ENCODE results near the gene KCTD7. TPM values are rescaled to one million over a fixed set of nuclear protein-coding genes. Genes with fewer than 3 reads are reported as not detected.
"Not testable (repeated sequence)": the region's sequence is repeated elsewhere in the genome, so short reads cannot be mapped to it uniquely, and the experiment has no call there.

Gene KCTD7
- total and polyA plus RNA-seq, 2 donors (not counting 1 experiment from before 2014, with no cell fraction given) = 15.2 to 17.4 TPM

- H3K9ac ChIP-seq (ENCODE audit: insufficient read depth, low read length); H3K9me3 ChIP-seq (ENCODE audit: control insufficient read depth, insufficient read depth, low read depth, low read length); H2AFZ ChIP-seq (ENCODE audit: low read length); H3K4me1 ChIP-seq (ENCODE audit: control insufficient read depth, extremely low read depth, insufficient read depth, low read length); H3K27me3 ChIP-seq (ENCODE audit: control insufficient read depth, insufficient read depth, low read length); H4K20me1 ChIP-seq (ENCODE audit: control insufficient read depth, extremely low read depth, insufficient read depth, low read length); H3K4me3 ChIP-seq (replicated peaks in 1 of 4; ENCODE audit: control extremely low read depth in 1 of 4, insufficient read depth in 1 of 4, low read depth in 3 of 4, low read length in 4 of 4); H3K79me2 ChIP-seq (ENCODE audit: control insufficient read depth, insufficient read depth, low read length): not testable (repeated sequence)
- peak; percentile 71 to 83 for DNase-seq (ENCODE audit: low read depth in 2 of 2)
- Histone ChIP-seq H3K27ac (ENCODE audit: insufficient read depth, low read length) (peak overlapping the region; percentile 23), H3K4me2 (ENCODE audit: extremely low read depth, insufficient read depth, low read length) (peak overlapping the region; percentile 32), H3K36me3 (ENCODE audit: control insufficient read depth, insufficient read depth, low read length) (peaks cover 19% of the 10 kb centered on the region)
Measured at GRCh38 chr7:66635982-66636546, 7.4 kb downstream of the KCTD7 start.

- no peak overlapping the region for H3K27ac ChIP-seq (ENCODE audit: insufficient read depth, low read length)
- no peak for DNase-seq (ENCODE audit: low read depth in 2 of 2)
- H3K4me2 ChIP-seq (ENCODE audit: extremely low read depth, insufficient read depth, low read length) = no peak overlapping the region
- H3K79me2 ChIP-seq (ENCODE audit: control insufficient read depth, insufficient read depth, low read length) = no peaks in the 10 kb centered on the region
- peaks cover 2% of the 10 kb centered on the region for H3K4me1 ChIP-seq (ENCODE audit: control insufficient read depth, extremely low read depth, insufficient read depth, low read length)
- H3K9me3 ChIP-seq (ENCODE audit: control insufficient read depth, insufficient read depth, low read depth, low read length) = no peaks in the 10 kb centered on the region
- no peak overlapping the region for H3K9ac ChIP-seq (ENCODE audit: insufficient read depth, low read length)
- H2AFZ ChIP-seq (ENCODE audit: low read length) = no peak overlapping the region
- no peaks in the 10 kb centered on the region for H4K20me1 ChIP-seq (ENCODE audit: control insufficient read depth, extremely low read depth, insufficient read depth, low read length)
- TF ChIP-seq EZH2 (IDR thresholded peaks at IDR 0.05; ENCODE audit: low read length, missing control alignments) = no peak
- no peak for TF ChIP-seq CTCF (conservative IDR thresholded peaks at IDR 0.05 in 1 of 2, IDR thresholded peaks at IDR 0.05 in 1 of 2; ENCODE audit: low read depth in 1 of 2, low read length in 2 of 2)
- H3K27me3 ChIP-seq (ENCODE audit: control insufficient read depth, insufficient read depth, low read length) = no peaks in the 10 kb centered on the region
- peaks cover 27% of the 10 kb centered on the region for H3K36me3 ChIP-seq (ENCODE audit: control insufficient read depth, insufficient read depth, low read length)
- H3K4me3 ChIP-seq (replicated peaks in 1 of 4; ENCODE audit: control extremely low read depth in 1 of 4, insufficient read depth in 1 of 4, low read depth in 3 of 4, low read length in 4 of 4) = no peak overlapping the region
Measured at GRCh38 chr7:66638309-66639099, 9.8 kb downstream of the KCTD7 start.

GRCh38 chr7:66639773-66640172, 11.1 kb downstream of the KCTD7 start:
- Histone ChIP-seq H4K20me1 (ENCODE audit: control insufficient read depth, extremely low read depth, insufficient read depth, low read length) (no peaks in the 10 kb centered on the region), H3K4me2 (ENCODE audit: extremely low read depth, insufficient read depth, low read length) (no peak overlapping the region), H3K4me1 (ENCODE audit: control insufficient read depth, extremely low read depth, insufficient read depth, low read length) (peaks cover 2% of the 10 kb centered on the region), H3K27me3 (ENCODE audit: control insufficient read depth, insufficient read depth, low read length) (no peaks in the 10 kb centered on the region), H3K9ac (ENCODE audit: insufficient read depth, low read length) (no peak overlapping the region), H2AFZ (ENCODE audit: low read length) (no peak overlapping the region), H3K4me3 (replicated peaks in 1 of 4; ENCODE audit: control extremely low read depth in 1 of 4, insufficient read depth in 1 of 4, low read depth in 3 of 4, low read length in 4 of 4) (no peak overlapping the region), H3K27ac (ENCODE audit: insufficient read depth, low read length) (no peak overlapping the region), H3K9me3 (ENCODE audit: control insufficient read depth, insufficient read depth, low read depth, low read length) (no peaks in the 10 kb centered on the region), H3K36me3 (ENCODE audit: control insufficient read depth, insufficient read depth, low read length) (peaks cover 27% of the 10 kb centered on the region), H3K79me2 (ENCODE audit: control insufficient read depth, insufficient read depth, low read length) (no peaks in the 10 kb centered on the region)
- DNase-seq (ENCODE audit: low read depth in 2 of 2) = no peak
- TF ChIP-seq EZH2 (IDR thresholded peaks at IDR 0.05; ENCODE audit: low read length, missing control alignments) (no peak), CTCF (conservative IDR thresholded peaks at IDR 0.05 in 1 of 2, IDR thresholded peaks at IDR 0.05 in 1 of 2; ENCODE audit: low read depth in 1 of 2, low read length in 2 of 2) (no peak)
